Osteoblast (primary cell): ENCODE measurements around the gene MEI4. TPM values are rescaled to one million over a fixed set of nuclear protein-coding genes. Genes with fewer than 3 reads are reported as not detected.

Experiments
- DNase-seq: peaks from one replicate; pipeline ENCODE4 v3.0.0; 2011; ENCODE audit warnings: low spot score, mixed read lengths; ENCODE audit not compliant: insufficient read length; ENCODE audit errors: missing footprints
- H2AFZ ChIP-seq: 2 replicates; pipeline ENCODE4 v1.6.0; 2011; ENCODE audit warnings: mild to moderate bottlenecking, low read length
- H3K27ac ChIP-seq: 2 replicates; pipeline ENCODE4 v1.5.1; 2011; ENCODE audit warnings: mild to moderate bottlenecking, low read depth, low read length, moderate library complexity
- H3K27me3 ChIP-seq: 2 replicates; pipeline ENCODE4 v1.6.0; 2012; ENCODE audit warnings: mild to moderate bottlenecking, control low read depth, inconsistent platforms, low read length, moderate library complexity; ENCODE audit not compliant: insufficient read depth
- H3K36me3 ChIP-seq: 2 replicates; pipeline ENCODE4 v1.5.1; 2011; ENCODE audit warnings: mild to moderate bottlenecking, low read length, control low read depth, moderate library complexity; ENCODE audit not compliant: insufficient read depth
- H3K4me1 ChIP-seq: 2 replicates; pipeline ENCODE4 v1.5.1; 2011; ENCODE audit warnings: mild to moderate bottlenecking, low read length, control low read depth, moderate library complexity; ENCODE audit not compliant: insufficient read depth
- H3K4me2 ChIP-seq: 2 replicates; pipeline ENCODE4 v1.6.0; 2011; ENCODE audit warnings: mild to moderate bottlenecking, low read length; ENCODE audit not compliant: insufficient read depth
- H3K4me3 ChIP-seq: fragments of 200-600 bp; sonication (generic); 3 replicates; pipeline ENCODE4 v1.5.1; 2012; ENCODE audit warnings: mild to moderate bottlenecking, low read length, inconsistent platforms; ENCODE audit not compliant: insufficient read depth
- H3K79me2 ChIP-seq: 2 replicates; pipeline ENCODE4 v1.6.0; 2012; ENCODE audit warnings: mild to moderate bottlenecking, low read length, control low read depth, inconsistent platforms; ENCODE audit not compliant: insufficient read depth
- H3K9me3 ChIP-seq: 2 replicates; pipeline ENCODE4 v1.5.1; 2011; ENCODE audit warnings: low read depth, low read length, control low read depth
- H4K20me1 ChIP-seq: 2 replicates; pipeline ENCODE4 v1.6.0; 2012; ENCODE audit warnings: mild to moderate bottlenecking, low read length, control low read depth; ENCODE audit not compliant: insufficient read depth
- CTCF ChIP-seq: IDR thresholded peaks from 2 replicates; pipeline ENCODE4 v1.5.1; 2011; ENCODE audit warnings: mild to moderate bottlenecking, low read depth, low read length, moderate library complexity; ENCODE audit errors: extremely low read depth
- total RNA-seq: library from RNA; depleted of rRNA; stranded (reverse); fragments of >200 nt; gene quantifications from 2 replicates; pipeline ENCODE4 v1.2.3, GENCODE V29; 2012

Gene MEI4
- total RNA-seq, 1 donor: not detected

- DNase-seq: no peak
- Histone ChIP-seq H3K27ac (no peak overlapping the region), H3K79me2 (no peaks in the 10 kb centered on the region), H3K36me3 (no peaks in the 10 kb centered on the region), H2AFZ (no peak overlapping the region), H3K27me3 (no peaks in the 10 kb centered on the region), H4K20me1 (no peaks in the 10 kb centered on the region), H3K4me3 (no peak overlapping the region), H3K4me1 (no peaks in the 10 kb centered on the region), H3K4me2 (no peak overlapping the region), H3K9me3 (no peaks in the 10 kb centered on the region)
- no peak for TF ChIP-seq CTCF
Observed at GRCh38 chr6:77930952-77931351, 278.1 kb downstream of the MEI4 start.

GRCh38 chr6:77962070-77962469 is 309.2 kb downstream of the MEI4 start:
- no peak overlapping the region for H3K4me3 ChIP-seq
- no peak for TF ChIP-seq CTCF
- no peaks in the 10 kb centered on the region for H3K9me3 ChIP-seq
- no peaks in the 10 kb centered on the region for H3K79me2 ChIP-seq
- H4K20me1 ChIP-seq: no peaks in the 10 kb centered on the region
- H2AFZ ChIP-seq: no peak overlapping the region
- no peaks in the 10 kb centered on the region for H3K27me3 ChIP-seq
- H3K27ac ChIP-seq: no peak overlapping the region
- no peaks in the 10 kb centered on the region for H3K36me3 ChIP-seq
- H3K4me2 ChIP-seq: no peak overlapping the region
- DNase-seq: no peak
- no peaks in the 10 kb centered on the region for H3K4me1 ChIP-seq

- Histone ChIP-seq H3K4me2 (no peak overlapping the region), H3K9me3 (no peaks in the 10 kb centered on the region), H3K79me2 (no peaks in the 10 kb centered on the region), H3K27ac (no peak overlapping the region), H2AFZ (no peak overlapping the region), H3K4me3 (no peak overlapping the region), H4K20me1 (no peaks in the 10 kb centered on the region), H3K4me1 (no peaks in the 10 kb centered on the region), H3K27me3 (no peaks in the 10 kb centered on the region), H3K36me3 (no peaks in the 10 kb centered on the region)
- no peak for DNase-seq
- no peak for TF ChIP-seq CTCF
Observed at GRCh38 chr6:77965449-77965848, 312.6 kb downstream of the MEI4 start.

- no peaks in the 10 kb centered on the region for H3K27me3 ChIP-seq
- H3K4me2 ChIP-seq: no peak overlapping the region
- H3K4me3 ChIP-seq: no peak overlapping the region
- no peak overlapping the region for H3K27ac ChIP-seq
- no peak for TF ChIP-seq CTCF
- no peaks in the 10 kb centered on the region for H3K79me2 ChIP-seq
- H2AFZ ChIP-seq: no peak overlapping the region
- H3K36me3 ChIP-seq: no peaks in the 10 kb centered on the region
- no peaks in the 10 kb centered on the region for H3K4me1 ChIP-seq
- DNase-seq: no peak
- H4K20me1 ChIP-seq: no peaks in the 10 kb centered on the region
- no peaks in the 10 kb centered on the region for H3K9me3 ChIP-seq
Observed at GRCh38 chr6:77972334-77972733, 319.5 kb downstream of the MEI4 start.

Other genes with a start within 250 kb of the MEI4 start
- gene HTR1B, start 189.5 kb upstream of the MEI4 start, total RNA-seq: not detected in 2 replicates